ENCODE data around the gene CLCA4. TPM values are rescaled to one million over a fixed set of nuclear protein-coding genes. Genes with fewer than 3 reads are reported as not detected.

CLCA4 gene
- total RNA-seq, 1 experiment from 2014 or later, result not detected

- POLR2A ChIA-PET (ENCODE audit: low non-redundant PET), result no interaction called here
- intact Hi-C loops (cut with micrococcal nuclease; ENCODE audit: unreplicated experiment), result no loop called here
- Histone ChIP-seq H3K9me3 (ENCODE audit: low read depth, low read length, poor library complexity, severe bottlenecking) (no peaks in the 10 kb centered on the region), H3K4me3 (ENCODE audit: low read depth, low read length, poor library complexity, severe bottlenecking) (no peak overlapping the region), H3K36me3 (ENCODE audit: insufficient read depth, low read length, poor library complexity, severe bottlenecking) (no peaks in the 10 kb centered on the region), H3K27me3 (replicated peaks; ENCODE audit: insufficient read depth, low read depth, low read length, poor library complexity) (no peaks in the 10 kb centered on the region), H3K27ac (ENCODE audit: low read depth, low read length, poor library complexity, severe bottlenecking) (no peak overlapping the region), H3K4me1 (ENCODE audit: insufficient read depth, low read length, poor library complexity, severe bottlenecking) (no peaks in the 10 kb centered on the region)
- CTCF ChIA-PET, result no interaction called here
- no peak for TF ChIP-seq EZH2 (IDR thresholded peaks at IDR 0.05; ENCODE audit: borderline replicate concordance, low read depth, low read length, poor library complexity, severe bottlenecking)
- TF ChIP-seq CTCF (conservative IDR thresholded peaks at IDR 0.05; ENCODE audit: low read depth, low read length), result peak; percentile 47
- DNase-seq (ENCODE audit: low spot score), result peak; percentile 29
- no TSS peak for BruUV-seq (replicated peaks)
Observed at GRCh38 chr1:86515597-86515996, 31.3 kb upstream of the CLCA4 start.

- no peak for TF ChIP-seq EZH2 (IDR thresholded peaks at IDR 0.05; ENCODE audit: borderline replicate concordance, low read depth, low read length, poor library complexity, severe bottlenecking)
- TF ChIP-seq CTCF (conservative IDR thresholded peaks at IDR 0.05; ENCODE audit: low read depth, low read length), result no peak
- Histone ChIP-seq H3K36me3 (ENCODE audit: insufficient read depth, low read length, poor library complexity, severe bottlenecking) (no peaks in the 10 kb centered on the region), H3K27ac (ENCODE audit: low read depth, low read length, poor library complexity, severe bottlenecking) (no peak overlapping the region), H3K4me1 (ENCODE audit: insufficient read depth, low read length, poor library complexity, severe bottlenecking) (no peaks in the 10 kb centered on the region), H3K4me3 (ENCODE audit: low read depth, low read length, poor library complexity, severe bottlenecking) (no peak overlapping the region), H3K9me3 (ENCODE audit: low read depth, low read length, poor library complexity, severe bottlenecking) (no peaks in the 10 kb centered on the region), H3K27me3 (replicated peaks; ENCODE audit: insufficient read depth, low read depth, low read length, poor library complexity) (no peaks in the 10 kb centered on the region)
- no peak for DNase-seq (ENCODE audit: low spot score)
- CTCF ChIA-PET, result no interaction called here
- intact Hi-C loops (cut with micrococcal nuclease; ENCODE audit: unreplicated experiment), result no loop called here
- BruUV-seq (replicated peaks), result no TSS peak
- POLR2A ChIA-PET (ENCODE audit: low non-redundant PET), result no interaction called here
Observed at GRCh38 chr1:86516335-86516734, 30.5 kb upstream of the CLCA4 start.

GRCh38 chr1:86517336-86517735 lies 29.5 kb upstream of the CLCA4 start:
- Histone ChIP-seq H3K27me3 (replicated peaks; ENCODE audit: insufficient read depth, low read depth, low read length, poor library complexity) (no peaks in the 10 kb centered on the region), H3K4me3 (ENCODE audit: low read depth, low read length, poor library complexity, severe bottlenecking) (no peak overlapping the region), H3K9me3 (ENCODE audit: low read depth, low read length, poor library complexity, severe bottlenecking) (no peaks in the 10 kb centered on the region), H3K4me1 (ENCODE audit: insufficient read depth, low read length, poor library complexity, severe bottlenecking) (no peaks in the 10 kb centered on the region), H3K27ac (ENCODE audit: low read depth, low read length, poor library complexity, severe bottlenecking) (no peak overlapping the region), H3K36me3 (ENCODE audit: insufficient read depth, low read length, poor library complexity, severe bottlenecking) (no peaks in the 10 kb centered on the region)
- no peak for TF ChIP-seq EZH2 (IDR thresholded peaks at IDR 0.05; ENCODE audit: borderline replicate concordance, low read depth, low read length, poor library complexity, severe bottlenecking)
- no peak for TF ChIP-seq CTCF (conservative IDR thresholded peaks at IDR 0.05; ENCODE audit: low read depth, low read length)
- POLR2A ChIA-PET (ENCODE audit: low non-redundant PET), result no interaction called here
- no peak for DNase-seq (ENCODE audit: low spot score)
- no TSS peak for BruUV-seq (replicated peaks)
- intact Hi-C loops (cut with micrococcal nuclease; ENCODE audit: unreplicated experiment), result no loop called here
- CTCF ChIA-PET, result interaction anchor here (0.6 kb wide), 1 partner anchor 187 kb away, joined by 3 read pairs; the partner anchor contains the start of gene SH3GLB1

Measured in A673 (cell line).